PC-3 (cell line): Measurements from ENCODE around the gene STN1. TPM values are rescaled to one million over a fixed set of nuclear protein-coding genes. Genes with fewer than 3 reads are reported as not detected.
A peak's percentile ranks its signal among the peaks of the same experiment; 100 is the strongest.

Source experiments
- ATAC-seq: fragments of 200-7000 bp; cut with Tn5 transposase; 2 replicates; pipeline ENCODE4 v1.9.1; 2020; ENCODE audit warnings: mild to moderate bottlenecking, moderate library complexity
- BruUV-seq: library from RNA; stranded (reverse); fragments of 400-500 nt; replicated peaks from 2 replicates; lab custom pipeline; 2021; lab: Mats Ljungman, UMichigan
- CTCF ChIA-PET: fragments of 300-600 bp; sonication (Branson Sonifier 250); formaldehyde crosslinking; loops from one replicate; lab custom pipeline; 2022; ENCODE audit warnings: antibody characterized with exemption; lab: Charles Lee
- POLR2A ChIA-PET: fragments of 300-600 bp; sonication (Branson Sonifier 250); formaldehyde crosslinking; loops from one replicate; lab custom pipeline; 2022; ENCODE audit warnings: antibody characterized with exemption; ENCODE audit not compliant: unreplicated experiment; lab: Charles Lee
- DNase-seq: peaks from one replicate; pipeline ENCODE4 v3.0.0-alpha.2; 2015
- H2AFZ ChIP-seq: fragments of 300-600 bp; sonication (generic); 2 replicates; pipeline ENCODE4 v1.6.0; 2016; ENCODE audit warnings: antibody characterized with exemption, low read length
- H3F3A ChIP-seq: fragments of 300-600 bp; sonication (generic); one replicate; pipeline ENCODE4 v1.6.0; 2017; ENCODE audit warnings: antibody characterized with exemption, low read length, control low read depth, mild to moderate bottlenecking; ENCODE audit not compliant: unreplicated experiment
- H3K27ac ChIP-seq: fragments of 300-600 bp; sonication (generic); 2 replicates; pipeline ENCODE4 v1.5.1; 2016; ENCODE audit warnings: mild to moderate bottlenecking, low read length
- H3K27me3 ChIP-seq: fragments of 300-600 bp; sonication (generic); 2 replicates; pipeline ENCODE4 v1.6.1; 2016; ENCODE audit warnings: low read length, mixed read lengths
- H3K36me3 ChIP-seq: fragments of 300-600 bp; sonication (generic); 2 replicates; pipeline ENCODE4 v1.6.1; 2016; ENCODE audit warnings: low read depth, mixed run types, low read length, mixed read lengths
- H3K4me1 ChIP-seq: fragments of 300-600 bp; sonication (generic); 2 replicates; pipeline ENCODE4 v1.5.1; 2016; ENCODE audit warnings: low read length; ENCODE audit not compliant: insufficient read depth
- H3K4me2 ChIP-seq: fragments of 300-600 bp; sonication (generic); 2 replicates; pipeline ENCODE4 v1.6.0; 2016; ENCODE audit warnings: low read length
- H3K4me3 ChIP-seq: fragments of 300-600 bp; sonication (generic); 2 replicates; pipeline ENCODE4 v1.5.1; 2016; ENCODE audit warnings: mild to moderate bottlenecking, low read length, mixed read lengths
- H3K79me2 ChIP-seq: fragments of 300-600 bp; sonication (generic); 2 replicates; pipeline ENCODE4 v1.6.1; 2017; ENCODE audit warnings: low read length, mixed read lengths
- H3K9ac ChIP-seq: fragments of 300-600 bp; sonication (generic); 2 replicates; pipeline ENCODE4 v1.6.0; 2016; ENCODE audit warnings: mild to moderate bottlenecking, low read length
- H3K9me2 ChIP-seq: fragments of 300-600 bp; sonication (generic); replicated peaks from 2 replicates; pipeline ENCODE4 v1.6.1; 2016; ENCODE audit warnings: mixed run types, low read length, mixed read lengths
- H3K9me3 ChIP-seq: fragments of 300-600 bp; sonication (generic); 2 replicates; pipeline ENCODE4 v1.6.1; 2016; ENCODE audit warnings: low read length, mixed read lengths
- H4K20me1 ChIP-seq: fragments of 300-600 bp; sonication (generic); 2 replicates; pipeline ENCODE4 v1.6.1; 2016; ENCODE audit warnings: low read length, mixed read lengths
- CTCF ChIP-seq: fragments of 300-600 bp; sonication (generic); conservative IDR thresholded peaks from 2 replicates; pipeline ENCODE4 v1.5.1; 2017; ENCODE audit warnings: antibody characterized with exemption, low read depth, mild to moderate bottlenecking, low read length
- EZH2 ChIP-seq: fragments of 300-600 bp; sonication (generic); IDR thresholded peaks from one replicate; pipeline ENCODE4 v1.6.1; 2017; ENCODE audit warnings: antibody characterized with exemption, mild to moderate bottlenecking, low read length; ENCODE audit not compliant: unreplicated experiment
- EZH2phosphoT487 ChIP-seq: fragments of 300-600 bp; sonication (generic); IDR thresholded peaks from 2 replicates; pipeline ENCODE4 v1.6.1; 2018; ENCODE audit warnings: mild to moderate bottlenecking, antibody characterized with exemption, low read length, borderline replicate concordance
- intact Hi-C: fragments of 100-400 bp; cut with micrococcal nuclease; formaldehyde crosslinking; loops from 2 replicates; pipeline ENCODE4 v1.9.0; 2023
- total RNA-seq: library from RNA; depleted of rRNA; stranded (reverse); fragments of >200 nt; gene quantifications from 2 replicates; pipeline ENCODE4 v1.2.3, GENCODE V29; 2014

STN1 gene
- total RNA-seq, 1 experiment from 2014 or later, result 33.5 TPM

GRCh38 chr10:103897241-103897774 is 20.7 kb downstream of the STN1 start:
- POLR2A ChIA-PET, result no interaction called here
- 0 out of 2 replicates have a peak overlapping the region, but pooled peaks have one; percentile 81 for H3K9ac ChIP-seq
- no peak overlapping the region for H2AFZ ChIP-seq
- H3K36me3 ChIP-seq, result peaks cover 9% of the 10 kb centered on the region; the same call in 1 of the 2 replicates
- TF ChIP-seq CTCF (no peak), EZH2 (no peak), EZH2phosphoT487 (no peak)
- BruUV-seq, result no TSS peak
- H3K9me2 ChIP-seq, result no peaks in the 10 kb centered on the region
- DNase-seq (no peak), ATAC-seq (no peak)
- no peaks in the 10 kb centered on the region for H3K9me3 ChIP-seq
- H4K20me1 ChIP-seq, result no peaks in the 10 kb centered on the region
- peak overlapping the region; percentile 98; the same call in 1 of the 2 replicates for H3K27ac ChIP-seq
- CTCF ChIA-PET, result interaction anchor here (0.6 kb wide), 1 partner anchor 223 kb away, joined by 4 read pairs; no protein-coding TSS in a partner anchor
- H3K27me3 ChIP-seq, result no peaks in the 10 kb centered on the region
- intact Hi-C loops, result no loop called here
- H3K79me2 ChIP-seq, result no peaks in the 10 kb centered on the region
- H3K4me2 ChIP-seq, result no peak overlapping the region
- H3F3A ChIP-seq, result no peaks in the 10 kb centered on the region
- H3K4me3 ChIP-seq, result no peak overlapping the region
- peaks cover 37% of the 10 kb centered on the region for H3K4me1 ChIP-seq

- Histone ChIP-seq H3K9me3 (no peaks in the 10 kb centered on the region), H3K9me2 (no peaks in the 10 kb centered on the region), H3K79me2 (no peaks in the 10 kb centered on the region), H3K9ac (peak overlapping the region; percentile 81), H3K27ac (peak overlapping the region; percentile 98), H3K4me1 (peaks cover 48% of the 10 kb centered on the region), H3K27me3 (no peaks in the 10 kb centered on the region), H3F3A (peaks cover under 1% of the 10 kb centered on the region), H3K4me2 (peak overlapping the region; percentile 55), H3K4me3 (peak overlapping the region; percentile 8; the same call in 1 of the 2 replicates), H2AFZ (no peak overlapping the region), H3K36me3 (peaks cover 14% of the 10 kb centered on the region), H4K20me1 (no peaks in the 10 kb centered on the region)
- ChIA-PET CTCF (interaction anchor here (0.5 kb wide), 1 partner anchor 11 kb away, joined by 3 read pairs; no protein-coding TSS in a partner anchor), POLR2A (interaction anchor here (0.5 kb wide), 1 partner anchor 223 kb away, joined by 3 read pairs; no protein-coding TSS in a partner anchor)
- peak; percentile 14 for ATAC-seq
- intact Hi-C loops, result no loop called here
- TF ChIP-seq EZH2 (no peak), EZH2phosphoT487 (no peak), CTCF (no peak)
- peak; percentile 32 for DNase-seq
- no TSS peak for BruUV-seq
Measured at GRCh38 chr10:103896225-103896624, 21.8 kb downstream of the STN1 start.
